GM21737 (cell line): ENCODE measurements around the gene CERS1.

Source experiments
- ATAC-seq: cut with Tn5 transposase; IDR thresholded peaks from one replicate; pipeline ENCODE4 v1.9.1; 2021; ENCODE audit warnings: mild to moderate bottlenecking, moderate library complexity; ENCODE audit not compliant: unreplicated experiment

CERS1 gene

DNA sequence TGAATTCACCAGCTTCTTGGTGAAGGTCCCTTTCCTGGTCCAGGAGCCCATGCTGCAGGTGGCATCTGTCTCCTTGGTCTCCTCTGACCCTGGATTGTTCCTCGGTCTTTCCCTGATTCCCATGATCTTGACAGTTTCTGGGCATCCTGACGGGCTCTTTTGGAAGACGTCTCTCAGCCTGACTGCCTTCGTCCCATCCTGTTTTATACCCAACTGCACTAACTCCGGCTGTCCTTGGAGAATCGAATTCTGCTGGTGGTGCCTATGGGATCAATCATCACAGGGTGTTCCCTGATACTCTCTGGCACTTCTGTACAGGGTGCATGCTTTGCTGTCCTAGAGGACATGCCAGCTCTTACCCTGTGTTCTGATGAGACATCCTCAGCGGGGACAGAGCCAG is 19.1 kb downstream of the CERS1 start:
- no peak for ATAC-seq

DNA sequence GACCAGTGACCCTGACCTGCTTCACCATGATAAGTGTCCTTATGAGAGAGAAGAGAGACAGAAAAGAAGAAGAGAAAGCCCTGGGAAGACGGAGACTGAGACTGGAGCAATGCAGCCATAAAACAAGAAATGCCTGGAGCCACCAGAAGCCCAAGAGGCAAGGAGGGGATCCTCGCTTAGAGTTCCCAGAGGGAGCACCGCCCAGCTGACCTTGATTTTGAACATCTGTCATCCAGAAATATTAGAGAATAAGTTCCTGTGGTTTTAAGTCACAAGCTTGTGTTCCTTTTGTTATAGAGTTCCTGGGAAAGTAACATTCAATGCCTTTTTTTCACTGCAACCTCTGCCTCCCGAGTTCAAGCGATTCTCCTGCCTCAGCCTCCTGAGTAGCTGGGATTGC is 20.2 kb downstream of the CERS1 start:
- no peak for ATAC-seq

DNA sequence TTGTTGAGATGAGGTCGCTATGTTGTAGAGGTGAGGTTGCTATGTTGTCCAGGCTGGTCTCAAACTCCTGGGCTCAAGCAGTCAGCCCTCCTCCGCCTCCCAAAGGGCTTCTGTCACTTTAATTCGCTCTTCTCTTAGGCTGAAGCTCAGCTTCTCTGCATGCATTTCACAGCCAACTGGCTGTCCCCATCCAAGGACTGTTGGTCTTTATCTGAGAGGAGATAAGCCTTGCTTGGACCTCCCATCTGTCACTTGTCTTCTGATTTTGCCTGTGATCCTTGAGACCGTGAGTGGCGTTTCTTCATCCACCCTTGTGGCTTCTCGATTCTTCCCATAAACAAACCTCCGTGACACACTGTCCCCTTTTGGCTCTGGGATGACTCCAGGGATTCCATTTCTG is 24.4 kb downstream of the CERS1 start:
- ATAC-seq = no peak

DNA sequence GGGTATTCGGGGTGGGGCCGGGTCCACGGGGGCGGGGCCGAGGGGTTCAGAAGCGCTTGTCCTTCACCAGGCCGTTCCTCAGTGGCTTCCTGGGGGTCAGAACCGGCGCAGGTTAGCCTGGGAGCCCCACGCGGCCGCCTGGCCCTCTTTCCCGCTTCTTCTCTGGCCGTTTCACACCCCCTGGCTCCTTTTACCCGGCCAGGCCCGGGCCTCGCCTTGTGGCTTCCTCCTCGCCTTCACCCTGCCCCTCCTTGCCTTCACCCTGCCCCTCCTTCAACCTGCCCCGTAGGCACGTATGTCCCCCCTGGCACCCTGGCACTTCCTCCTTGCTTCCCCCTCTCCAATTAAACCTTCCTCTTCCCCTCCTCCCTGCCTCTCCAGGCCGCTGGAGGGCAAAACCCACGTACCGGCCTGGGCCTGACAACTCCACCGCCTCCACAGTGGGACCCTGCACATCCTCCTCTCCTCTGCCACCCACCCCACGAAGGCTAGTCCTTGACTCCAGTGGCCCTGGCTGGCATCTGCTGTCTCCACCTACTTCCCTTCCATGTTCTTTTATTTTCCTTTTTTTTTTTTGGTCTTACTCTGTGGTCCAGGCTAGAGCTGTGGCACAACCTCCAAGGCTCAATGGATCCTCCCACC is 25.3 kb downstream of the CERS1 start:
- ATAC-seq = no peak

DNA sequence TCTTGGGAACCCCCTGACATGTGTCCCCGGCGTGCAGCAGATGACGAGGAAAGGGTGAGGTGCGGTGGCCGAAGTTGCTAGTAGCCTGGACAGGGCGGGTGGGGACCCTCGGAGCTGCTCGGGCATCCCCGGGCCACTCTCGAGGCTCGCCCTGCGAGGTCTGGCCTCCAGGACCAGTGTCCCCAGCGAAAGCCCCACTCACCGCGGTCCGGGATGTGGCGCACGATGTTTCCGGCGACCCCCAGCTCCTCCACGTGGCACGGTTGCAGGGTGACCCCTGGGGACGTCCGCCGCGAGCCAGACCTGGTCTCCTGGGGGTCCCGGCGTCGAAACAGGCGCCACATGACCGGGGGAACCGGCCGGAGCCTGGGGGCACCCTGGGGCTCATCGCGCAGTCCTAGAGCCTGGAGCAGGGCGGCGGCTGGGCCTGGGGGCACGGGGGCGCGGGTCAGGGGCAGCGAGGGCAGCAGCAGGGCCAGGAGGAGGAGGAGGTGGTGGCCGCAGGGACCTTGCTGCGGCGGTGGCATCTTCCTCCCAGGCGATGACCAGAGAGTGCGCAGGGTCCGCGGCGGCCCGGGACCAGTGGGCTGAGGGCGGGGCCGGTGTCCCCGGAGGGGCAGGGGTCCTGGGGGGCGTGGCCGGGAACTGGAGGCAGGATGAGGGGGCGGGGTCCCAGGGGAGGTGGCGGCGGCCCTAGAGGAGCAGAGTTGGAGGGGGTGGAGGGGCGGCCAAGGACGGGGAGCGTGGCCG is 26.0 kb downstream of the CERS1 start:
- no peak for ATAC-seq

DNA sequence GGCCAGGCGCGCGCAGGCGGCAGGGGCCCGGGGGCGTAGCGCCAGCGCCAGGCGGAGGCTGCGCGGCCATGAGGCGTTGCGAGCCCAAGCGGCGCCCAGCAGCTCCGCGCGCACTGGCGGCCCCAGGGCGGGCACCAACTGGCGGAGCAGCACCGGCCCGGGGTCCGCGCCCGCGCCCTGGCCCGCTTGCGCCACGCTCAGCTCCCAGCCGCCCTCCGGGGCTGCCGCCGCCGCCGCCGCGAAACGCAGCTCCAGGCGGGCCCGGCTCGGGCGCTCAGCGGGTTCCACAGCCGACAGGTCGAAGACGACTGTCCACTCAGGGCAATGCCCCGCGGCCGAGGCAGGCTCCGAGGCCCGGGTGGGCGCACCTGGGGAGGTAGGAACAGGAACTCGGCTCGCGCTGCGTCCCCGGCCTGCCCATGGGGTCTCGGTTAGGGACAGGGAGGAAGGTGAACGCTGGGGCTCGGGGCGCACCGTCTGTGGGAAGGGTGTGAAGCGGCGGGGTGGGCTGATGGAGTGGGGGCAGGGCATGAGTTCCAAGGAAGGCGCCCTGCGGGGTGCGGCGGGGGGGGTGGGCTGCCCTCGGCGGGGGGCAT is 26.8 kb downstream of the CERS1 start:
- no peak for ATAC-seq

DNA sequence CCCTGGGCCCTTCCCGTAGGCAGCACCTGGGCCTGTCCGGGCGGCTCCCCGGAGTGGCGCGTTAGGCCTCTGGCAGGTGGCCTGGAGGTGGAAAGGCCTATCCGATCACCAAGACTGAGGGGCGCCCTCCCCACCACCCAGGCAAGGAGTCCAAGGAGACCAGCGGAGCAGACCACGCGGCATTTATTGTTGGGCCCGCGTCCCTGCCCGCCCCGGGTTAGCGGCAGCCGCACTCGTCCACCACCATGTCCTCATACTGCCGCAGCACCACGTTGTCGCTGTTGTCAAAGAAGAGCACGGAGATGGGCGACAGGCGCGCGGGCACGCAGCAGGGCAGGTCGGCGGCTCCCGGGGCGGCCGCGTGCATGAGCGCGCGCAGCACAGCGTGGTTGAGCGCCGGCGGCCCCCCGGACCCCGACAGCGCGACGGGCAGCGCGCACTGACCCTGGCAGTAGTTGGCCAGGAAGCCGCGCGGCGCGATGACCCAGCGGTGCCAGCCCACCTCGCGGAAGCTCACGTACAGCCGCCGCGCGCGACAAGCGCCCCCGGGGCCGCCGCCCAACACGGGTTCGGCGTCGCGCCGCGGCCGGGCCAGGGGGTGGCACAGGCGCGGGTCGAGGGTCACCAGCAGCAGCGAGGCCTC is 27.5 kb downstream of the CERS1 start:
- no peak for ATAC-seq

DNA sequence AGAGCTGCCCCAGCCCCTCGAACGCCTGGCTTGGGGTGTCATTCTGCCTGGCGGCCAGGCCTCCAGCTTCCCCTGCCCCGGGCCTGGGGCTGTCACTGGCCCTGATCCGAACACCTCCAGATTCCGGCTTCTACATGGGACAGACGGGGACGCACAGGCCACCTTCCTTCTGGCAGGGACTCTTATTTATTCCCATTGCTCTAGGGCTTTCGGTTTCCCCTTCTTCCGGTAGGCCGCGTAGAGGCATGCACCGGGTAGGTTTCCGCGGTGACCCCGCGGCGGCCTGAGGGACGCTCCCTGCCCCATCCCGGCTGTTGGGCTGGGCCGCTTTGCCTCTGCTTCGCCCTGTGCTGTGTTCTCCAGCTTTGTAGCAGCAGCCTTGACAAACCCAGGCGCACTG is 28.2 kb downstream of the CERS1 start:
- ATAC-seq = no peak

DNA sequence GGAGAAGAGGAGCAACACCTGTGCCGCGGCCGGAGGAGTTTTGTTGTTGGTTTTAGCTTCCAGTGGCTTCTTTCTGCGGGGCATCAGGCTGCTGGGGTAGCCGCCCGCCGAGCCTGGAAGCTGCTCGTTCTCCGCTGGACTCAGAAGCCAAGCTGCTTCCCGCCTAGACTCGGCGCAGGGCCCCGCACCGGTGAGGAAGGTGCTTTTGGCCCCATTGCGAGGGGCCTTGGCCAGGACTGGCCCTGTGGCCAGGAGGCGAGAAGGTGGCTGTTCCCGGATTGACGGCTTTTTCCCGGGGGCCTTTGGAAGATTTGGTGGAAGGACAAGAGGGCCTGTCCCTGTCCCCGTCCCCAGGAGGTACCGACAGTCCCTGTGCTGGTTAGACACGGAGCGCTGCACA is 28.8 kb downstream of the CERS1 start:
- no peak for ATAC-seq

DNA sequence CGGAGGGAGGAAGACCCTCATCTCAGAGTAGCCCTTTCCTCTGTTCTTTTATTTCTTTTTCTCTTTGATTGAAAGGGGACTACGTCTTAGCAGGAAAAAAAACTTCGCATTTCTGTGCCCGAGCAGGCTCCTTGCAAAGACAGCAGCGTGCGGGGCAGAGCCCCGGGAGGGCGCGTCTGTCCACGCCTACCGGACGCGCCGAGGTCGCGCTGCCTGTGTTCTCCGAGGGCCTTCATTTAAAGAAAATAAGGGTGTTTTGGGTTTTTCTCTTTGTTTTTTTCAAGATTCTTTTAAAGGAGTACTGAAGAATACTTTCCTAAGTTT is 29.2 kb downstream of the CERS1 start:
- ATAC-seq = no peak

DNA sequence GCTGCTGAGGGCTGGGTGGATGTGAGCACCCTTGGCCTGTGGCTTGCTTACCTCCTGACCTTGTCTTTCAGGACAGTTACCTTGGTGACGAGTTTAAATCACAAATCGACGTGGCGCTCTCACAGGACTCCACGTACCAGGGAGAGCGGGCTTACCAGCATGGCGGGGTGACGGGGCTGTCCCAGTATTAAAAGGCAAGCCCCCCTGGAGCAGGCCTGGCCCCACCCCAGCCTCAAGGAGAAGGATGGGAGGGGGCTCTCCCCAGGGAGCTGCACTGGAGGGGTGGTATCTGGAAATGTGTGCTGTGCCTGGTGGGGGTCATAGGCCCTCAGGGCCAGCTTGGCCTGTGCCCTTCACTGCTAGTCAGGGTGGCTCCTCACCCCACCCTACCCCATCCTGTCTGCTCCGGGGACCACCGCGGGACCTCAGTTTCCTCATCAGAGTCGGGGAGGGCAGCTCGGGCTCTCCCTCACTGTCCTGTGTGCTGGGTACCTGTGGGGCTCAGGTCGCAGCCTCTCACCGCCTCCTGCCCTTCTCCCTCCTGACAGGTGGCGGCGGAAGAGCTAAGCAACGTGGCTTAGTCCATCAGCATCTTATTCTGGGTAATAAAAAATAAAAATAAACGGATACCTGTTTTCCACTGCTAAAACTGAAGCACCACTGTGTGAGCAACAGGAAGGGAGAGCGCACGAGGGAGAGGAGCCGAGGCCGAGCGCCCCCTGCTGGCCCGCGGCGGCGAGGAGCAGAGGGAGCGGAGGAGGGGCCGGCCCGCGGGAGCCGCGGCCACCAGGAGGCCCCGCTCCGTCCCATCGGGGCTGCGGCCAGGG is 29.8 kb downstream of the CERS1 start:
- ATAC-seq = no peak

DNA sequence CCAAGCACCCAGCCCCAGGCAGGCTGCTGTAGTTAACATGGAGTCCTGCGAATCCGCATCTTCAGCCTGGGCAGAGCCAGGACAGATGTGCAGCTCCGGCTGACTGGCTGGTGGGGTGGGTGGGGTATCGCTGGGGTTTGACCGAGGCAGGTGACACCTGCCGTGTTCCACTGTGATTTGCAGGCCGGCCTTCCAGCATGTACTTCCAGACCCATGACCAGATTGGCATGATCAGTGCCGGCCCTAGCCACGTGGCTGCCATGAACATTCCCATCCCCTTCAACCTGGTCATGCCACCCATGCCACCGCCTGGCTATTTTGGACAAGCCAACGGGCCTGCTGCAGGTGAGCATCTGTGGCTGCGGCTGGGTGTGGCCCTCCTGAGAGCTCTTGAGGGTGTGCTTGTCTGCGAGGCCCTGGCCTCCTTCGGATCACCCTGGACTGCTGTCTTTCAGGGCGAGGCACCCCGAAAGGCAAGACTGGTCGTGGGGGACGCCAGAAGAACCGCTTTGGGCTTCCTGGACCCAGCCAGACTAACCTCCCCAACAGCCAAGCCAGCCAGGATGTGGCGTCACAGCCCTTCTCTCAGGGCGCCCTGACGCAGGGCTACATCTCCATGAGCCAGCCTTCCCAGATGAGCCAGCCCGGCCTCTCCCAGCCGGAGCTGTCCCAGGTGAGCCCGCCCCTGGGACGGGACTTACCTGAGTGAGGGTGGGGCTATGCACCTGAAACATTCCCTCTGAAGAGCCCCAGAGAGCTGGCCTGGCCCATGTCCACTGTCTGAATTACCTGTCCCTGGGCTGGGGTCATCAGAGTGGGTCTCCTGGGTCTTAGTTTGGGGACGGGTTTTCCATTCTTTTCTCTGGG is 30.6 kb downstream of the CERS1 start:
- ATAC-seq = no peak

DNA sequence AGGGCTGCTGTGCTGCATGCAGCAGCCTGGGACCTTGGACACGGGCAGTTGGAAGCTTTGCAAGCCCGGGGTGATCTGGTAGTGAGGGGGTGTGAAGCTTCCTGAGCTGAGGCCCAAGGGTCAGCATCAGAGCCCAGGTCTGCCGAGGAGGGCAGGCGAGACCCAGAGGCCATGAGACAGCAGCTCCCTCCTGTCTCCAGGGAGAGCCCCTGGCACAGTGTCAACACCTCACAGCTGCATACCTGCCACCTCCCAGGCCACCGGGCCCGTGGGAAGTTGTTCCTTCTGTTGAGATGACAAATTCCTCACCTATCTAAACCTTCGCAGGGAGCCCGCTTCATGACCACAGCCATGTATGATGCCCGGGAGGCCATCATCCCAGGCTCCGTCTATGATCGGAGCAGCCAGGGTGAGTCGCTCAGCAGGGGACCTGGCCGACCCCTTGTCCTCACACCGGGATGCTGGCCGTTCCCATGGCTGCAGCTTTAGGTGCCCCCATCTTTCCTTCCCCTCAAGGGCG is 32.1 kb downstream of the CERS1 start:
- no peak for ATAC-seq

DNA sequence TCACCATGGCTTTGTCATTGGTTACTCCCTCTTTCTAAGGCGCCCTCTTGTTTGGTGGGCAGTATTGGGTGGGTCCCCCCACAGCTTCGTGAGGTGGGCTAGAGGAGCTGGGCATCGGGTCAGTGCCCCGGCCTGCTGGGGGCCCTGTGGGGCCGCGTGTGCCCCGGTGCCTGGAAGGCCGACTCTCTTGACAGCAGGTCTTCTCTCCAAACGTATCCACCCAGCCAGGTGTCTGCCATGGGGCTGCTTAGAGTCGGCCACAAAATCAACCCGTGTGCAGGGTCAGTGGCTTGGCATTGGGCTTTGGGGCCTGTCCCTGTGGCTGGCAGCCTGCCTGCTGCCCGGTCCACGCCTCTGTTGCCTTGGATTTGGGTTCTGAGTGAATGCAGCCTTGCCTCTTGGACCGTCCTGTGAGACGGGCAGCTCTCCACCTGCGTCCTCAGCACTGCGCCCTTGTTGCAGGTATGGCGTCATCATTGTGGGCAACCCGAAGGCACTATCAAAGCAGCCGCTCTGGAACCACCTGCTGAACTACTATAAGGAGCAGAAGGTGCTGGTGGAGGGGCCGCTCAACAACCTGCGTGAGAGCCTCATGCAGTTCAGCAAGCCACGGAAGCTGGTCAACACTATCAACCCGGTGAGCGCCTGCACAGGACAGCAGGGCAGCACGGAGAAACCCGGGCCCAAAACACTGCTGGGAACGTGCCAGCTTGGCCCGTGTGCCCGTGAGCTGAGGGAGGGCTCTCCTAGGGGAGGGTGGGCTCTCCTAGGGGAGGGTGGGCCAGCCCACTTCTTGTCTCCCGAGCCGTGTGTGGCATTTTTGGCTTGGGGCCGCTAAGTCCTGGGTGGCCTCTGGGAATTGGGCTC is 32.7 kb downstream of the CERS1 start:
- no peak for ATAC-seq

DNA sequence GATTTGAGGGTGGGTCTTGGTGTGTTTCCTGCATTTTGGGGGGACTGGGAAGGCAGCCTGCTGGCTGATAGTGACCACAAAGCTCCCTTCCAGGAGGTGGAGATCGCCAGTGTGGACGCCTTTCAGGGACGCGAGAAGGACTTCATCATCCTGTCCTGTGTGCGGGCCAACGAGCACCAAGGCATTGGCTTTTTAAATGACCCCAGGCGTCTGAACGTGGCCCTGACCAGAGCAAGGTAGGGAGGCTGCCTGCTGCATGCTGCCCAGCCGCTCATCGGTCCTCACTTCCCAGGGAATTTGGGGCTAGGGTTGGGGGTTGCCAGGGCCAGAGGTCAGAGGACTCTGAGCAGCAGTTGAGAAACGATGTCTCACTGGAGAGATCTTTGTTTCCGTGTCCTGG is 34.0 kb downstream of the CERS1 start:
- ATAC-seq = no peak

DNA sequence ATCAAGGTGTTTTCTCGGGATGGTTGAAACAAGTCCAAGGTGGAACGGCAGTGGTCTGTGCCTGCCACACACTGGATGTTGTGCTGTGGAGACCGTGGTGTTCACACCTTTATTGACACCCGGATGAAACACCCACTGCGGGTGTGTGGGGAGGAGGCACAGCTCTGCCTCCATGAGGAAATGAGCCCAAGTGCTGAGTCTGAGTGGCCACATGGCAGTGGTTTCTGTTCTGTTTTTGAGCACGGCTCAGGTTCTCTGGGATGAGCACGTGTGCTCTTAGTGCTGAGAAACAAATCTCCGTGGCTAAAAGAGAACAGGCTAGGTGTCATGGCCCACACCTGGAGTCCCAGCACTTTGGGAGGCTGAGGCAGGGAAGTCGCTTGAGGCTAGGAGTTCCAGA is 34.7 kb downstream of the CERS1 start:
- ATAC-seq = no peak

DNA sequence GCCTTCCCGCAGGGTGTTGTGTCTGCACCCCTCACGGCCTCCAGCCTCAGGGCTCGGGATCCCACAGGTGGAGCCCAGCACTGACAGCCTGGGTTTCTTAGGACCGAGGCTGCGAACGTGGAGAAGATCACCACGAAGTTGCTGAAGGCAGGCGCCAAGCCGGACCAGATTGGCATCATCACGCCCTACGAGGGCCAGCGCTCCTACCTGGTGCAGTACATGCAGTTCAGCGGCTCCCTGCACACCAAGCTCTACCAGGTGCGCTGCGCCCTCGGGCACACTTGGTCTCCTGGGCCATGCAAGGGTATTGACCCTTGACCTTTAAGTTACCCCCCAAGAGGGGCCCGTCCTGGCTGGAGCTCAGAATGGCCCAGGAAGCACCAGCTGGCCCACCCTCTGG is 35.2 kb downstream of the CERS1 start:
- ATAC-seq = no peak

DNA sequence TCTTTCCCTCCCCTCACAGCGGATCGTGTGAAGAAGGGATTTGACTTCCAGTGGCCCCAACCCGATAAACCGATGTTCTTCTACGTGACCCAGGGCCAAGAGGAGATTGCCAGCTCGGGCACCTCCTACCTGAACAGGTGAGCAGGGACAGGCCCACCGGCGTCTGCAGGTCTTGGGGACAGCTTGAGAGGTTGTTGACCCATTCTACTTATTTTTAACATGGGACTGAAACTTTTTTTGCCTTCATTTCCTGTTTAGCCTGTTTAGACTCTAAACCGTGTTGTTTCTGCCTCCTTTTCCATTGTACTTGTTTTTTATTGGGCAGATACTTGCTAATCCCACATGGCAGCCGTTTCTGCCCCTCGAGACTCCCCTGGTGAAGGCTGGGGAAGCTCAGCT is 35.7 kb downstream of the CERS1 start:
- no peak for ATAC-seq

DNA sequence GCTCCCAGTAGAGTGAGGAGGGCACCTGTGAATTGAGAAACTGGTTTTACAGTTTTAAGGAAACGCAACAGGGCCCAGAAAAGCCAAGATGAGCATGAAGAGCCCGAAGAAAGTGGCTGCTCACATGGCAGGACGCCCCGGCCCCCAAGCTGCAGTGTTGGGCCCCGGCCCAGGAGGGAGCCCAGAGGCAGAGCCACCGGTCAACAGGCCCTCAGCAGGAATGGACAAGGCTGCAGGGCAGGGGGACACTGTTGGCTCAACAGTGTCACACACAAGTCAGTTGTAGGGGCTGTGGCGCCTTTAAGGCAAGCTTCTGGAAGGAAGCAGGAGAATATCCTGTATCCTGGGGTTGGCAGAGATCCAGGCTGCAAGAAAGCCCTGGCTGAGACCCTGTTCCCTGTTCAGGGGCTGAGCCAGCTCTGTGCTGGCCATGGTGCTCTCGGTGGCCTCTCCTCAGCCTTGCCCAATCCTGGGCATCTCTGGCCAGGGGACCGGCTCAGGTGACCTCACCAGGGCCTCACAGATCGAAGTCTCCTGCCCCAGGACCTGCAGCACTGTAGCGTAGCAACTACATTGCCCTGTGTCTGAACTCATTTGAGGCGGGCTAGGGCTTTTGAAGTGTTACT is 36.2 kb downstream of the CERS1 start:
- no peak for ATAC-seq
